HepG2 (cell line): Measurements from ENCODE around the gene TRA2B. TPM values are rescaled to one million over a fixed set of nuclear protein-coding genes. Genes with fewer than 3 reads are reported as not detected.

ENCODE experiments used
- ATAC-seq: fragments of 200-7000 bp; cut with Tn5 transposase; 3 replicates; pipeline ENCODE4 v1.9.1; 2020; ENCODE audit warnings: mild to moderate bottlenecking, moderate library complexity
- BruUV-seq: library from RNA; stranded (reverse); fragments of 400-500 nt; replicated peaks from 2 replicates; lab custom pipeline; 2021; lab: Mats Ljungman, UMichigan
- CTCF ChIA-PET: fragments of 300-600 bp; formaldehyde crosslinking; extraction: SDS; loops from one replicate; lab custom pipeline; 2021; ENCODE audit warnings: low total read pairs, inconsistent platforms, low intra/inter-chr PET ratio; lab: Yijun Ruan, JAX
- POLR2A ChIA-PET: fragments of 350-600 bp; sonication (Branson Sonifier 250); formaldehyde crosslinking; loops from one replicate; lab custom pipeline; 2020; ENCODE audit warnings: antibody characterized with exemption, inconsistent platforms; lab: Yijun Ruan, JAX
- DNase-seq: peaks from one replicate; pipeline ENCODE4 v3.0.0-alpha.2; 2015; ENCODE audit warnings: low spot score
- FAIRE-seq: peaks from 3 replicates; lab custom pipeline; 2011; peaks lifted over from hg19 to GRCh38; lab: Jason Lieb, UNC
- H2AFZ ChIP-seq: one replicate; pipeline ENCODE4 v1.6.1; 2011; ENCODE audit warnings: low read length, inconsistent platforms
- H3K27ac ChIP-seq: fragments of 300-600 bp; 3 replicates; pipeline ENCODE4 v1.8.0; 2011; ENCODE audit warnings: mixed run types, mild to moderate bottlenecking, mixed read lengths, low read length, inconsistent platforms; ENCODE audit not compliant: insufficient read depth; ENCODE audit errors: extremely low read length
- H3K27me3 ChIP-seq, 2 experiments: fragments of 200-600 bp in 1 of 2; 2 replicates in 1 of 2; 3 replicates in 1 of 2; pipeline versions ENCODE4 v1.6.0 to v1.8.0; 2011; ENCODE audit warnings: low read length in 2 of 2, mild to moderate bottlenecking in 2 of 2, moderate library complexity in 2 of 2, inconsistent platforms in 1 of 2; ENCODE audit not compliant: insufficient read depth in 2 of 2, control insufficient read depth in 1 of 2
- H3K36me3 ChIP-seq, 2 experiments: fragments of 200-600 bp in 1 of 2; replicated peaks in 1 of 2; 2 replicates in 1 of 2; 3 replicates in 1 of 2; pipeline versions ENCODE4 v1.5.1 to v1.8.0; 2011; ENCODE audit warnings: low read length in 2 of 2, inconsistent platforms in 1 of 2; ENCODE audit not compliant: insufficient read depth in 2 of 2, control insufficient read depth in 1 of 2
- H3K4me1 ChIP-seq: 2 replicates; pipeline ENCODE4 v1.5.1; 2012; ENCODE audit warnings: low read length, inconsistent platforms; ENCODE audit not compliant: insufficient read depth
- H3K4me2 ChIP-seq: 2 replicates; pipeline ENCODE4 v1.6.0; 2011; ENCODE audit warnings: low read depth, low read length, inconsistent platforms
- H3K4me3 ChIP-seq, 3 experiments: fragments of 200-600 bp in 1 of 3; sonication (generic), shearing (Covaris generic) in 1 of 3; replicated peaks in 1 of 3; 2 replicates each; pipeline ENCODE4 v1.5.1; 2011 to 2016; ENCODE audit warnings: low read length in 3 of 3, inconsistent platforms in 2 of 3, low read depth in 2 of 3, mild to moderate bottlenecking in 2 of 3, control low read depth in 1 of 3, mixed read lengths in 1 of 3; ENCODE audit not compliant: insufficient read depth in 1 of 3
- H3K79me2 ChIP-seq: one replicate; pipeline ENCODE4 v1.6.1; 2011; ENCODE audit warnings: low read length, inconsistent platforms; ENCODE audit not compliant: insufficient read depth
- H3K9ac ChIP-seq: 2 replicates; pipeline ENCODE4 v1.6.0; 2011; ENCODE audit warnings: mild to moderate bottlenecking, low read depth, low read length, inconsistent platforms; ENCODE audit not compliant: insufficient read depth
- H3K9me3 ChIP-seq: 2 replicates; pipeline ENCODE4 v1.5.1; 2012; ENCODE audit warnings: mild to moderate bottlenecking, low read length
- H4K20me1 ChIP-seq: 2 replicates; pipeline ENCODE4 v1.6.0; 2011; ENCODE audit warnings: inconsistent platforms, mild to moderate bottlenecking, low read length, moderate library complexity; ENCODE audit not compliant: insufficient read depth
- ATF6 ChIP-seq: sonication (generic); formaldehyde crosslinking; conservative IDR thresholded peaks from 2 replicates; pipeline ENCODE4 v1.4.0; 2020; ENCODE audit warnings: missing genetic modification reagents
- DRAP1 ChIP-seq: IDR thresholded peaks from 2 replicates; pipeline ENCODE4 v1.6.1; 2016; ENCODE audit warnings: missing genetic modification reagents, missing compliant biosample characterization
- KLF6 ChIP-seq: IDR thresholded peaks from 2 replicates; pipeline ENCODE4 v1.8.0; 2016; ENCODE audit warnings: missing biosample characterization, missing genetic modification reagents
- POLR2G ChIP-seq: fragments of 200-400 bp; formaldehyde crosslinking; IDR thresholded peaks from 2 replicates; pipeline ENCODE4 v1.6.1; 2018; ENCODE audit warnings: mild to moderate bottlenecking, low read depth, low read length, moderate library complexity
- PTBP1 ChIP-seq: fragments of 200-400 bp; formaldehyde crosslinking; IDR thresholded peaks from 2 replicates; pipeline ENCODE4 v1.6.1; 2018; ENCODE audit warnings: low read length, low read depth; ENCODE audit not compliant: poor library complexity, severe bottlenecking
- RBM22 ChIP-seq: fragments of 200-400 bp; formaldehyde crosslinking; optimal IDR thresholded peaks from 2 replicates; pipeline ENCODE3; 2017; ENCODE audit warnings: mild to moderate bottlenecking, low read length, moderate library complexity
- SP1 ChIP-seq, 2 experiments: fragments of 450-650 bp in 1 of 2; sonication (generic) in 1 of 2; formaldehyde crosslinking in 1 of 2; IDR thresholded peaks; 2 replicates each; pipeline versions ENCODE4 v1.4.0 to v1.6.1; 2016 to 2020; ENCODE audit warnings: missing genetic modification reagents in 1 of 2
- U2AF1 ChIP-seq: fragments of 200-400 bp; formaldehyde crosslinking; optimal IDR thresholded peaks from 2 replicates; pipeline ENCODE3; 2017; ENCODE audit warnings: mild to moderate bottlenecking, low read depth, low read length
- ZNF121 ChIP-seq: sonication (generic); formaldehyde crosslinking; IDR thresholded peaks from 2 replicates; pipeline ENCODE4 v1.5.0; 2020; ENCODE audit warnings: mild to moderate bottlenecking, missing genetic modification reagents
- WGBS: methylation state at CpG from one replicate; pipeline ENCODE4 v1.1.6; 2017; ENCODE audit warnings: low lambda C conversion rate; 5-methylcytosine and 5-hydroxymethylcytosine counted together
- in situ Hi-C: cut with HindIII; loops from 2 replicates; pipeline ENCODE4 v1.10.0; 2017; ENCODE audit warnings: low pct_unique_long_range_greater_than_20kb; ENCODE audit not compliant: extremely low pct_ligation_motif_present
- intact Hi-C: fragments of 100-400 bp; cut with micrococcal nuclease; formaldehyde crosslinking; loops from one replicate; pipeline ENCODE4 v1.10.0; 2022; ENCODE audit not compliant: unreplicated experiment
- polyA plus RNA-seq, 8 experiments: library from polyadenylated mRNA; depleted of rRNA in 3 of 8; stranded (reverse) in 7 of 8; unstranded in 1 of 8; fragments of >200 nt; fragmentation: Illumina TruSeq in 4 of 8; extraction: Trizol in 4 of 8; gene quantifications; 2 replicates each; pipeline versions ENCODE4 v1.2.1 to v1.2.3, GENCODE V29; 2011 to 2016; ENCODE audit warnings: low read depth in 4 of 8, missing spikeins in 1 of 8, mixed read lengths in 1 of 8; ENCODE audit not compliant: insufficient read depth in 1 of 8
- total RNA-seq, 5 experiments: library from RNA; depleted of rRNA; stranded (reverse); fragments of >200 nt; fragmentation: Illumina TruSeq; extraction: Trizol; gene quantifications; 2 replicates each; pipeline ENCODE4 v1.2.3, GENCODE V29; 2016; ENCODE audit warnings: low read depth in 1 of 5

Gene TRA2B
- total and polyA plus RNA-seq, 2 of the 13 experiments (the other 11 are each of a cell fraction or from before 2014, with no cell fraction given), result 105 to 241 TPM

GRCh38 chr3:185924375-185924774, 13.4 kb downstream of the TRA2B start (continued):
- TF ChIP-seq ZNF121, result peak; percentile 81
- no peak for TF ChIP-seq KLF6
- no peak for TF ChIP-seq ATF6 (CRISPR knock-in tag)
- TF ChIP-seq PTBP1, result no peak
- TF ChIP-seq U2AF1, result no peak

GRCh38 chr3:185920184-185920583, 17.6 kb downstream of the TRA2B start:
- Histone ChIP-seq H3K4me2 (no peak overlapping the region), H3K36me3 (peaks cover 25 to 93% of the 10 kb centered on the region in 2 experiments), H3K9ac (no peak overlapping the region), H3K27ac (no peak overlapping the region), H3K9me3 (no peaks in the 10 kb centered on the region), H4K20me1 (peaks cover 63% of the 10 kb centered on the region), H3K27me3 (no peaks in the 10 kb centered on the region), H3K79me2 (peaks cover 83% of the 10 kb centered on the region), H3K4me3 (no peak overlapping the region), H2AFZ (no peak overlapping the region), H3K4me1 (peaks cover 14% of the 10 kb centered on the region)
- POLR2A ChIA-PET, result no interaction called here
- DNase-seq (no peak), FAIRE-seq (no peak), ATAC-seq (peak; percentile 9; the same call in 2 of the 3 replicates)
- WGBS, result 95% methylated on average over 4 of the region's 4 CpGs
- intact Hi-C loops (no loop called here), in situ Hi-C loops (no loop called here)
- CTCF ChIA-PET, result no interaction called here
- no TSS peak for BruUV-seq
- 0 out of 2 replicates have a peak, but pooled peaks have one; percentile 30 for TF ChIP-seq POLR2G
- peak; percentile 79 for TF ChIP-seq RBM22
- no peak for TF ChIP-seq SP1 (IDR thresholded peaks at IDR 0.05)
- no peak for TF ChIP-seq SP1 (CRISPR knock-in tag; IDR thresholded peaks at IDR 0.05)
- TF ChIP-seq DRAP1 (CRISPR knock-in tag), result no peak
